ENCODE results near the gene EEF2K.

GRCh38 chr16:22255335-22255734 is 49.3 kb downstream of the EEF2K start:
- TF ChIP-seq CTCF (IDR thresholded peaks at IDR 0.05) (no peak), ZFX (IDR thresholded peaks at IDR 0.05; ENCODE audit: borderline replicate concordance) (no peak)
